CD4-positive, CD25-positive, alpha-beta regulatory T cell (primary cell): ENCODE results near the gene LYPD3. TPM values are rescaled to one million over a fixed set of nuclear protein-coding genes. Genes with fewer than 3 reads are reported as not detected.

Experiments
- ATAC-seq, 2 donors: fragments of 150-1000 bp; cut with Tn5 transposase; one replicate each; pipeline ENCODE4 v1.10.0; 2021; ENCODE audit warnings: low read depth in 2 of 2, moderate number of reproducible peaks in 2 of 2, moderate library complexity in 1 of 2
- DNase-seq, 3 donors: peaks; one replicate each; pipeline versions ENCODE4 v3.0.0 to v3.0.0-alpha.2; 2012 to 2022; ENCODE audit warnings: mixed read lengths in 1 of 3
- H3K27ac ChIP-seq: one replicate; pipeline ENCODE4 v1.7.0; 2013; ENCODE audit warnings: mild to moderate bottlenecking, low read length; ENCODE audit not compliant: insufficient read depth, poor library complexity, severe bottlenecking
- H3K27me3 ChIP-seq: one replicate; pipeline ENCODE4 v1.7.0; 2013; ENCODE audit warnings: low read length; ENCODE audit not compliant: control insufficient read depth, insufficient read depth
- H3K36me3 ChIP-seq: one replicate; pipeline ENCODE4 v1.7.0; 2013; ENCODE audit warnings: mild to moderate bottlenecking, low read length, moderate library complexity; ENCODE audit not compliant: control insufficient read depth, insufficient read depth
- H3K4me1 ChIP-seq: 2 replicates; pipeline ENCODE4 v1.7.0; 2013; ENCODE audit warnings: mild to moderate bottlenecking, low read length; ENCODE audit not compliant: insufficient read depth, control insufficient read depth, poor library complexity, severe bottlenecking
- H3K4me3 ChIP-seq: one replicate; pipeline ENCODE4 v1.7.0; 2013; ENCODE audit warnings: low read depth, mild to moderate bottlenecking, low read length, moderate library complexity
- H3K9me3 ChIP-seq, 2 experiments: 1 replicate in 1 of 2; 2 replicates in 1 of 2; pipeline ENCODE4 v1.7.0; 2013; ENCODE audit warnings: low read length in 2 of 2, mild to moderate bottlenecking in 1 of 2, moderate library complexity in 1 of 2; ENCODE audit not compliant: control insufficient read depth in 2 of 2
- H3K27ac Mint-ChIP-seq, 3 donors: one replicate each; pipeline ENCODE4 v1.8.0; 2020 to 2022; ENCODE audit warnings: mild to moderate bottlenecking in 3 of 3, mixed read lengths in 3 of 3, moderate library complexity in 2 of 3
- H3K27me3 Mint-ChIP-seq: one replicate; pipeline ENCODE4 v1.8.0; 2022; ENCODE audit warnings: mild to moderate bottlenecking, mixed read lengths
- H3K36me3 Mint-ChIP-seq: one replicate; pipeline ENCODE4 v1.8.0; 2020; ENCODE audit warnings: mixed read lengths
- H3K4me1 Mint-ChIP-seq, 4 donors: one replicate each; pipeline ENCODE4 v1.8.0; 2020 to 2022; ENCODE audit warnings: mixed read lengths in 4 of 4, mild to moderate bottlenecking in 1 of 4
- H3K4me3 Mint-ChIP-seq, 4 donors: one replicate each; pipeline ENCODE4 v1.8.0; 2020 to 2022; ENCODE audit warnings: mild to moderate bottlenecking in 4 of 4, mixed read lengths in 4 of 4, moderate library complexity in 3 of 4
- H3K9me3 Mint-ChIP-seq, 7 donors: one replicate each; pipeline ENCODE4 v1.8.0; 2020 to 2022; ENCODE audit warnings: mixed read lengths in 7 of 7, mild to moderate bottlenecking in 3 of 7, moderate library complexity in 2 of 7
- polyA plus RNA-seq, 4 donors: library from polyadenylated mRNA; unstranded; fragments of 300-500 nt; fragmentation: Illumina TruSeq; gene quantifications; one replicate each; pipeline ENCODE4 v1.2.3, GENCODE V29; 2021
- total RNA-seq: library from RNA; stranded (reverse); gene quantifications from one replicate; pipeline ENCODE4 v1.2.3, GENCODE V29; 2022

LYPD3 gene
- total and polyA plus RNA-seq, 5 donors from 2014 or later = 1.8 to 12.7 (median 4.5) TPM

- H3K4me1 ChIP-seq = no peaks in the 10 kb centered on the region
- ATAC-seq (no peak), DNase-seq (no peak)
- Mint-ChIP-seq H3K27ac (peak overlapping the region in 1 of 3 donors; percentile 7), H3K4me3 (peak overlapping the region in 1 of 4 donors; percentile 50), H3K36me3 (peaks cover 25% of the 10 kb centered on the region), H3K4me1 (peaks cover 0 to 17% (median 8%) of the 10 kb centered on the region in 4 donors), H3K9me3 (no peaks in the 10 kb centered on the region), H3K27me3 (no peaks in the 10 kb centered on the region)
- no peaks in the 10 kb centered on the region for H3K9me3 ChIP-seq
- H3K27me3 ChIP-seq = no peaks in the 10 kb centered on the region
- H3K4me3 ChIP-seq = no peak overlapping the region
- H3K27ac ChIP-seq = no peak overlapping the region
- H3K36me3 ChIP-seq = peaks cover 30% of the 10 kb centered on the region
Measured at GRCh38 chr19:43496960-43497359, 31.6 kb upstream of the LYPD3 start.

- Histone ChIP-seq H3K36me3 (peaks cover 30% of the 10 kb centered on the region), H3K27ac (no peak overlapping the region), H3K27me3 (no peaks in the 10 kb centered on the region), H3K4me3 (no peak overlapping the region), H3K4me1 (no peaks in the 10 kb centered on the region), H3K9me3 (no peaks in the 10 kb centered on the region)
- peaks cover 22% of the 10 kb centered on the region for H3K36me3 Mint-ChIP-seq
- no peaks in the 10 kb centered on the region for H3K9me3 Mint-ChIP-seq
- peak overlapping the region in 1 of 3 donors; percentile 49 for H3K27ac Mint-ChIP-seq
- H3K4me3 Mint-ChIP-seq = no peak overlapping the region
- DNase-seq (no peak), ATAC-seq (no peak)
- H3K27me3 Mint-ChIP-seq = no peaks in the 10 kb centered on the region
- peaks cover 0 to 13% (median 5%) of the 10 kb centered on the region in 4 donors for H3K4me1 Mint-ChIP-seq
Measured at GRCh38 chr19:43495082-43495481, 29.7 kb upstream of the LYPD3 start.

GRCh38 chr19:43490759-43491158, 25.4 kb upstream of the LYPD3 start:
- no peaks in the 10 kb centered on the region for H3K9me3 ChIP-seq
- peaks cover 7% of the 10 kb centered on the region for H3K36me3 Mint-ChIP-seq
- no peak overlapping the region for H3K4me3 Mint-ChIP-seq
- H3K4me1 ChIP-seq = no peaks in the 10 kb centered on the region
- no peaks in the 10 kb centered on the region for H3K9me3 Mint-ChIP-seq
- H3K27me3 Mint-ChIP-seq = no peaks in the 10 kb centered on the region
- no peak overlapping the region for H3K4me3 ChIP-seq
- H3K4me1 Mint-ChIP-seq = peaks cover 0 to 7% (median 0%) of the 10 kb centered on the region in 4 donors
- peaks cover 15% of the 10 kb centered on the region for H3K36me3 ChIP-seq
- no peaks in the 10 kb centered on the region for H3K27me3 ChIP-seq
- no peak for ATAC-seq
- H3K27ac ChIP-seq = no peak overlapping the region
- peak overlapping the region in 2 of 3 donors; percentile 4 to 61 for H3K27ac Mint-ChIP-seq
- no peak for DNase-seq

- Histone ChIP-seq H3K9me3 (no peaks in the 10 kb centered on the region), H3K4me3 (no peak overlapping the region), H3K4me1 (no peaks in the 10 kb centered on the region), H3K27ac (no peak overlapping the region), H3K27me3 (no peaks in the 10 kb centered on the region), H3K36me3 (peaks cover 9% of the 10 kb centered on the region)
- peaks cover 4% of the 10 kb centered on the region for H3K36me3 Mint-ChIP-seq
- H3K27me3 Mint-ChIP-seq = no peaks in the 10 kb centered on the region
- DNase-seq (no peak), ATAC-seq (no peak)
- H3K4me3 Mint-ChIP-seq = no peak overlapping the region
- peak overlapping the region in 2 of 3 donors; percentile 61 to 95 for H3K27ac Mint-ChIP-seq
- H3K9me3 Mint-ChIP-seq = no peaks in the 10 kb centered on the region
- H3K4me1 Mint-ChIP-seq = peaks cover 0 to 7% (median 0%) of the 10 kb centered on the region in 4 donors
Measured at GRCh38 chr19:43489979-43490599, 24.7 kb upstream of the LYPD3 start.

- peaks cover 0 to 7% (median 0%) of the 10 kb centered on the region in 4 donors for H3K4me1 Mint-ChIP-seq
- Histone ChIP-seq H3K4me3 (no peak overlapping the region), H3K9me3 (no peaks in the 10 kb centered on the region), H3K36me3 (peaks cover 3% of the 10 kb centered on the region), H3K27me3 (no peaks in the 10 kb centered on the region), H3K27ac (no peak overlapping the region), H3K4me1 (no peaks in the 10 kb centered on the region)
- H3K9me3 Mint-ChIP-seq = no peaks in the 10 kb centered on the region
- H3K36me3 Mint-ChIP-seq = peaks cover under 1% of the 10 kb centered on the region
- peak overlapping the region in 1 of 3 donors; percentile 56 for H3K27ac Mint-ChIP-seq
- no peaks in the 10 kb centered on the region for H3K27me3 Mint-ChIP-seq
- DNase-seq (no peak), ATAC-seq (no peak)
- H3K4me3 Mint-ChIP-seq = no peak overlapping the region
Measured at GRCh38 chr19:43489310-43489709, 23.9 kb upstream of the LYPD3 start.

- no peaks in the 10 kb centered on the region for H3K27me3 Mint-ChIP-seq
- H3K27me3 ChIP-seq = no peaks in the 10 kb centered on the region
- H3K27ac ChIP-seq = no peak overlapping the region
- H3K9me3 Mint-ChIP-seq = no peaks in the 10 kb centered on the region
- no peak overlapping the region for H3K27ac Mint-ChIP-seq
- no peaks in the 10 kb centered on the region for H3K9me3 ChIP-seq
- H3K4me3 Mint-ChIP-seq = no peak overlapping the region
- H3K36me3 Mint-ChIP-seq = no peaks in the 10 kb centered on the region
- ATAC-seq (no peak), DNase-seq (no peak)
- H3K4me1 Mint-ChIP-seq = peaks cover 0 to 7% (median 0%) of the 10 kb centered on the region in 4 donors
- no peak overlapping the region for H3K4me3 ChIP-seq
- H3K36me3 ChIP-seq = no peaks in the 10 kb centered on the region
- no peaks in the 10 kb centered on the region for H3K4me1 ChIP-seq
Measured at GRCh38 chr19:43488179-43488578, 22.8 kb upstream of the LYPD3 start.

GRCh38 chr19:43486412-43486811, 21.0 kb upstream of the LYPD3 start:
- Mint-ChIP-seq H3K4me1 (peaks cover 0 to 7% (median 1%) of the 10 kb centered on the region in 4 donors), H3K36me3 (peaks cover 8% of the 10 kb centered on the region), H3K27me3 (no peaks in the 10 kb centered on the region), H3K27ac (no peak overlapping the region), H3K4me3 (no peak overlapping the region), H3K9me3 (no peaks in the 10 kb centered on the region)
- Histone ChIP-seq H3K4me3 (no peak overlapping the region), H3K27ac (no peak overlapping the region), H3K27me3 (no peaks in the 10 kb centered on the region), H3K4me1 (no peaks in the 10 kb centered on the region), H3K36me3 (peaks cover 3% of the 10 kb centered on the region), H3K9me3 (no peaks in the 10 kb centered on the region)
- no peak for DNase-seq
- ATAC-seq = no peak

- Histone ChIP-seq H3K4me1 (no peaks in the 10 kb centered on the region), H3K27me3 (no peaks in the 10 kb centered on the region), H3K9me3 (no peaks in the 10 kb centered on the region), H3K36me3 (peaks cover 3% of the 10 kb centered on the region), H3K27ac (no peak overlapping the region), H3K4me3 (no peak overlapping the region)
- no peaks in the 10 kb centered on the region for H3K9me3 Mint-ChIP-seq
- peaks cover 0 to 7% (median 1%) of the 10 kb centered on the region in 4 donors for H3K4me1 Mint-ChIP-seq
- H3K4me3 Mint-ChIP-seq = no peak overlapping the region
- H3K27me3 Mint-ChIP-seq = no peaks in the 10 kb centered on the region
- H3K36me3 Mint-ChIP-seq = peaks cover 9% of the 10 kb centered on the region
- DNase-seq (no peak), ATAC-seq (no peak)
- peak overlapping the region in 1 of 3 donors; percentile 51 for H3K27ac Mint-ChIP-seq
Measured at GRCh38 chr19:43485951-43486350, 20.5 kb upstream of the LYPD3 start.
